HepG2 (cell line): ENCODE measurements around the gene PPIL6. TPM values are rescaled to one million over a fixed set of nuclear protein-coding genes. Genes with fewer than 3 reads are reported as not detected.
A peak's percentile ranks its signal among the peaks of the same experiment; 100 is the strongest.

Experiments used
- ATAC-seq: fragments of 200-7000 bp; cut with Tn5 transposase; 3 replicates; pipeline ENCODE4 v1.9.1; 2020; ENCODE audit warnings: mild to moderate bottlenecking, moderate library complexity
- BruUV-seq: library from RNA; stranded (reverse); fragments of 400-500 nt; replicated peaks from 2 replicates; lab custom pipeline; 2021; lab: Mats Ljungman, UMichigan
- CTCF ChIA-PET: fragments of 300-600 bp; formaldehyde crosslinking; extraction: SDS; loops from one replicate; lab custom pipeline; 2021; ENCODE audit warnings: low total read pairs, inconsistent platforms, low intra/inter-chr PET ratio; lab: Yijun Ruan, JAX
- POLR2A ChIA-PET: fragments of 350-600 bp; sonication (Branson Sonifier 250); formaldehyde crosslinking; loops from one replicate; lab custom pipeline; 2020; ENCODE audit warnings: antibody characterized with exemption, inconsistent platforms; lab: Yijun Ruan, JAX
- DNase-seq: peaks from one replicate; pipeline ENCODE4 v3.0.0-alpha.2; 2015; ENCODE audit warnings: low spot score
- FAIRE-seq: peaks from 3 replicates; lab custom pipeline; 2011; peaks lifted over from hg19 to GRCh38; lab: Jason Lieb, UNC
- H2AFZ ChIP-seq: one replicate; pipeline ENCODE4 v1.6.1; 2011; ENCODE audit warnings: low read length, inconsistent platforms
- H3K27ac ChIP-seq: fragments of 300-600 bp; 3 replicates; pipeline ENCODE4 v1.8.0; 2011; ENCODE audit warnings: mixed run types, mild to moderate bottlenecking, mixed read lengths, low read length, inconsistent platforms; ENCODE audit not compliant: insufficient read depth; ENCODE audit errors: extremely low read length
- H3K27me3 ChIP-seq, 2 experiments: fragments of 200-600 bp in 1 of 2; 2 replicates in 1 of 2; 3 replicates in 1 of 2; pipeline versions ENCODE4 v1.6.0 to v1.8.0; 2011; ENCODE audit warnings: low read length in 2 of 2, mild to moderate bottlenecking in 2 of 2, moderate library complexity in 2 of 2, inconsistent platforms in 1 of 2; ENCODE audit not compliant: insufficient read depth in 2 of 2, control insufficient read depth in 1 of 2
- H3K36me3 ChIP-seq, 2 experiments: fragments of 200-600 bp in 1 of 2; replicated peaks in 1 of 2; 2 replicates in 1 of 2; 3 replicates in 1 of 2; pipeline versions ENCODE4 v1.5.1 to v1.8.0; 2011; ENCODE audit warnings: low read length in 2 of 2, inconsistent platforms in 1 of 2; ENCODE audit not compliant: insufficient read depth in 2 of 2, control insufficient read depth in 1 of 2
- H3K4me1 ChIP-seq: 2 replicates; pipeline ENCODE4 v1.5.1; 2012; ENCODE audit warnings: low read length, inconsistent platforms; ENCODE audit not compliant: insufficient read depth
- H3K4me2 ChIP-seq: 2 replicates; pipeline ENCODE4 v1.6.0; 2011; ENCODE audit warnings: low read depth, low read length, inconsistent platforms
- H3K4me3 ChIP-seq, 3 experiments: fragments of 200-600 bp in 1 of 3; sonication (generic), shearing (Covaris generic) in 1 of 3; replicated peaks in 1 of 3; 2 replicates each; pipeline ENCODE4 v1.5.1; 2011 to 2016; ENCODE audit warnings: low read length in 3 of 3, inconsistent platforms in 2 of 3, low read depth in 2 of 3, mild to moderate bottlenecking in 2 of 3, control low read depth in 1 of 3, mixed read lengths in 1 of 3; ENCODE audit not compliant: insufficient read depth in 1 of 3
- H3K79me2 ChIP-seq: one replicate; pipeline ENCODE4 v1.6.1; 2011; ENCODE audit warnings: low read length, inconsistent platforms; ENCODE audit not compliant: insufficient read depth
- H3K9ac ChIP-seq: 2 replicates; pipeline ENCODE4 v1.6.0; 2011; ENCODE audit warnings: mild to moderate bottlenecking, low read depth, low read length, inconsistent platforms; ENCODE audit not compliant: insufficient read depth
- H3K9me3 ChIP-seq: 2 replicates; pipeline ENCODE4 v1.5.1; 2012; ENCODE audit warnings: mild to moderate bottlenecking, low read length
- H4K20me1 ChIP-seq: 2 replicates; pipeline ENCODE4 v1.6.0; 2011; ENCODE audit warnings: inconsistent platforms, mild to moderate bottlenecking, low read length, moderate library complexity; ENCODE audit not compliant: insufficient read depth
- ARHGAP35 ChIP-seq: sonication (generic); formaldehyde crosslinking; IDR thresholded peaks from 2 replicates; pipeline ENCODE4 v1.9.0; 2022; ENCODE audit warnings: mild to moderate bottlenecking, inconsistent platforms, moderate library complexity, missing genetic modification reagents, borderline replicate concordance
- KAT8 ChIP-seq: IDR thresholded peaks from 2 replicates; pipeline ENCODE4 v1.6.1; 2016; ENCODE audit warnings: missing genetic modification reagents, missing compliant biosample characterization
- NKX3-1 ChIP-seq: sonication (generic); formaldehyde crosslinking; IDR thresholded peaks from 2 replicates; pipeline ENCODE4 v1.5.0; 2020; ENCODE audit warnings: missing genetic modification reagents
- PAF1 ChIP-seq: IDR thresholded peaks from 2 replicates; pipeline ENCODE4 v1.6.1; 2016; ENCODE audit warnings: missing genetic modification reagents, missing compliant biosample characterization
- SAP130 ChIP-seq: IDR thresholded peaks from 2 replicates; pipeline ENCODE4 v1.6.1; 2016; ENCODE audit warnings: low read depth
- TSC22D2 ChIP-seq: sonication (generic); formaldehyde crosslinking; IDR thresholded peaks from 2 replicates; pipeline ENCODE4 v1.5.1; 2020; ENCODE audit warnings: missing genetic modification reagents, mild to moderate bottlenecking, borderline replicate concordance
- ZNF138 ChIP-seq: sonication (generic); formaldehyde crosslinking; IDR thresholded peaks from 2 replicates; pipeline ENCODE4 v1.5.0; 2020; ENCODE audit warnings: mild to moderate bottlenecking, low read depth, missing genetic modification reagents
- ZNF331 ChIP-seq: sonication (generic); formaldehyde crosslinking; IDR thresholded peaks from 2 replicates; pipeline ENCODE4 v1.4.0; 2020; ENCODE audit warnings: missing genetic modification reagents
- WGBS: methylation state at CpG from one replicate; pipeline ENCODE4 v1.1.6; 2017; ENCODE audit warnings: low lambda C conversion rate; 5-methylcytosine and 5-hydroxymethylcytosine counted together
- in situ Hi-C: cut with HindIII; loops from 2 replicates; pipeline ENCODE4 v1.10.0; 2017; ENCODE audit warnings: low pct_unique_long_range_greater_than_20kb; ENCODE audit not compliant: extremely low pct_ligation_motif_present
- intact Hi-C: fragments of 100-400 bp; cut with micrococcal nuclease; formaldehyde crosslinking; loops from one replicate; pipeline ENCODE4 v1.10.0; 2022; ENCODE audit not compliant: unreplicated experiment
- polyA plus RNA-seq, 8 experiments: library from polyadenylated mRNA; depleted of rRNA in 3 of 8; stranded (reverse) in 7 of 8; unstranded in 1 of 8; fragments of >200 nt; fragmentation: Illumina TruSeq in 4 of 8; extraction: Trizol in 4 of 8; gene quantifications; 2 replicates each; pipeline versions ENCODE4 v1.2.1 to v1.2.3, GENCODE V29; 2011 to 2016; ENCODE audit warnings: low read depth in 4 of 8, missing spikeins in 1 of 8, mixed read lengths in 1 of 8; ENCODE audit not compliant: insufficient read depth in 1 of 8
- total RNA-seq, 5 experiments: library from RNA; depleted of rRNA; stranded (reverse); fragments of >200 nt; fragmentation: Illumina TruSeq; extraction: Trizol; gene quantifications; 2 replicates each; pipeline ENCODE4 v1.2.3, GENCODE V29; 2016; ENCODE audit warnings: low read depth in 1 of 5
- TF ChIP-seq, protein P1 (sequence below): sonication (generic); formaldehyde crosslinking; IDR thresholded peaks from 2 replicates; pipeline ENCODE4 v1.9.0; 2022; ENCODE audit warnings: low read depth, missing genetic modification reagents
- TF ChIP-seq, protein P2 (sequence below), 2 experiments: sonication (generic) in 1 of 2; formaldehyde crosslinking in 1 of 2; IDR thresholded peaks; 2 replicates each; pipeline versions ENCODE4 v1.5.1 to v1.6.1; 2011 to 2020; ENCODE audit warnings: borderline replicate concordance in 1 of 2, low read depth in 1 of 2, low read length in 1 of 2, mild to moderate bottlenecking in 1 of 2, missing genetic modification reagents in 1 of 2, moderate library complexity in 1 of 2
- TF ChIP-seq, protein P3 (sequence below): sonication (generic); formaldehyde crosslinking; IDR thresholded peaks from 2 replicates; pipeline ENCODE4 v1.5.0; 2020; ENCODE audit warnings: mild to moderate bottlenecking, missing genetic modification reagents, borderline replicate concordance
- TF ChIP-seq, protein P4 (sequence below): sonication (generic); formaldehyde crosslinking; IDR thresholded peaks from 2 replicates; pipeline ENCODE4 v1.8.1; 2023; ENCODE audit warnings: mild to moderate bottlenecking, moderate library complexity, missing genetic modification reagents

Gene PPIL6
- total and polyA plus RNA-seq, 2 of the 13 experiments (the other 11 are each of a cell fraction or from before 2014, with no cell fraction given), result 0.22 to 0.46 TPM

DNA sequence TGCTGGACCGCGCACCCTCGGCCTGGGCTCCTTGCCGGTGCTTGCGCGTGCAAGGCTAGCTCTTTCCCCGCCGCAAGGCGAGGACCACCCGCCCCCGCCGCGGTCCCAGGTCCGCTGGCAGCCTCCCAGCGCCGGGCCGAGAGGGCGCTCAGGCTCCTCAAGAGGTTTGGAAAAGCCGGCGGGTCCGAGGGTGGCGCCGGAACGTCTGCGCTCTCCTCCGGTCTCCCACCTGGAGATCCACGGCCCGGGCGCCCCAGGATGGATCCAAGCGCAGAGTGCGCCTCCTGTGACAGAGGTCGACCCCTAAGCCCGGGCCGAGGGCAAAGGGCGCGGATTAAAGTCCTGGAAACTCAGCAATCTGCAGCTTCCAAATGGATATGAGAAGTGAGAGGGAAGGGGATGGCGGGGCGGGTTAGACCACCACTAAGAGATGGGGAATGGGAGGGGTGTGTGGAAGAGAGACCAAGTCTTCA lies 15.7 kb upstream of the PPIL6 start:
- H3K27ac ChIP-seq, result no peak overlapping the region
- DNase-seq (no peak), ATAC-seq (peak; percentile 27; the same call in 2 of the 3 replicates), FAIRE-seq (no peak)
- WGBS, result 9% methylated on average over 32 of the region's 38 CpGs
- H3K4me1 ChIP-seq, result peaks cover 20% of the 10 kb centered on the region
- H3K9me3 ChIP-seq, result no peaks in the 10 kb centered on the region
- intact Hi-C loops (loop anchor here (5.0 kb wide), 1 partner anchor 269 kb away; no protein-coding TSS in a partner anchor), in situ Hi-C loops (no loop called here)
- no peaks in the 10 kb centered on the region for H3K27me3 ChIP-seq
- H3K36me3 ChIP-seq, result no peaks in the 10 kb centered on the region; a peak in 1 of 5 replicates
- ChIA-PET CTCF (no interaction called here), POLR2A (interaction anchor here (0.6 to 5.4 kb wide), 2 partner anchors 13 to 15 kb away, joined by 3 to 22 read pairs; partner anchors contain the start of genes PPIL6 and SMPD2)
- H3K4me2 ChIP-seq, result peak overlapping the region; percentile 77
- H2AFZ ChIP-seq, result no peak overlapping the region
- peak overlapping the region; percentile 54; the same call in 1 of the 2 replicates for H3K9ac ChIP-seq
- H4K20me1 ChIP-seq, result no peaks in the 10 kb centered on the region
- peak overlapping the region; percentile 66 to 92 (median 90) for H3K4me3 ChIP-seq
- H3K79me2 ChIP-seq, result no peaks in the 10 kb centered on the region
- BruUV-seq, result no TSS peak
- peak; percentile 6; the same call in 1 of the 2 replicates for TF ChIP-seq SAP130 (CRISPR knock-in tag)
- TF ChIP-seq ARHGAP35, result no peak
- TF ChIP-seq NKX3-1 (CRISPR knock-in tag), result no peak
- TF ChIP-seq, protein P1, sequence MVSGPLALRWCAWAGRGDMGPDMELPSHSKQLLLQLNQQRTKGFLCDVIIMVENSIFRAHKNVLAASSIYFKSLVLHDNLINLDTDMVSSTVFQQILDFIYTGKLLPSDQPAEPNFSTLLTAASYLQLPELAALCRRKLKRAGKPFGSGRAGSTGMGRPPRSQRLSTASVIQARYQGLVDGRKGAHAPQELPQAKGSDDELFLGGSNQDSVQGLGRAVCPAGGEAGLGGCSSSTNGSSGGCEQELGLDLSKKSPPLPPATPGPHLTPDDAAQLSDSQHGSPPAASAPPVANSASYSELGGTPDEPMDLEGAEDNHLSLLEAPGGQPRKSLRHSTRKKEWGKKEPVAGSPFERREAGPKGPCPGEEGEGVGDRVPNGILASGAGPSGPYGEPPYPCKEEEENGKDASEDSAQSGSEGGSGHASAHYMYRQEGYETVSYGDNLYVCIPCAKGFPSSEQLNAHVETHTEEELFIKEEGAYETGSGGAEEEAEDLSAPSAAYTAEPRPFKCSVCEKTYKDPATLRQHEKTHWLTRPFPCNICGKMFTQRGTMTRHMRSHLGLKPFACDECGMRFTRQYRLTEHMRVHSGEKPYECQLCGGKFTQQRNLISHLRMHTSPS (CRISPR knock-in tag), result no peak
- TF ChIP-seq, protein P2, sequence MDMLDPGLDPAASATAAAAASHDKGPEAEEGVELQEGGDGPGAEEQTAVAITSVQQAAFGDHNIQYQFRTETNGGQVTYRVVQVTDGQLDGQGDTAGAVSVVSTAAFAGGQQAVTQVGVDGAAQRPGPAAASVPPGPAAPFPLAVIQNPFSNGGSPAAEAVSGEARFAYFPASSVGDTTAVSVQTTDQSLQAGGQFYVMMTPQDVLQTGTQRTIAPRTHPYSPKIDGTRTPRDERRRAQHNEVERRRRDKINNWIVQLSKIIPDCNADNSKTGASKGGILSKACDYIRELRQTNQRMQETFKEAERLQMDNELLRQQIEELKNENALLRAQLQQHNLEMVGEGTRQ (IDR thresholded peaks at IDR 0.05; ENCODE audit: low read depth, low read length), result no peak
- TF ChIP-seq, protein P2 (CRISPR knock-in tag; IDR thresholded peaks at IDR 0.05; ENCODE audit: borderline replicate concordance), result no peak
- TF ChIP-seq TSC22D2, result no peak
- no peak for TF ChIP-seq ZNF138 (CRISPR knock-in tag)
- TF ChIP-seq, protein P3, sequence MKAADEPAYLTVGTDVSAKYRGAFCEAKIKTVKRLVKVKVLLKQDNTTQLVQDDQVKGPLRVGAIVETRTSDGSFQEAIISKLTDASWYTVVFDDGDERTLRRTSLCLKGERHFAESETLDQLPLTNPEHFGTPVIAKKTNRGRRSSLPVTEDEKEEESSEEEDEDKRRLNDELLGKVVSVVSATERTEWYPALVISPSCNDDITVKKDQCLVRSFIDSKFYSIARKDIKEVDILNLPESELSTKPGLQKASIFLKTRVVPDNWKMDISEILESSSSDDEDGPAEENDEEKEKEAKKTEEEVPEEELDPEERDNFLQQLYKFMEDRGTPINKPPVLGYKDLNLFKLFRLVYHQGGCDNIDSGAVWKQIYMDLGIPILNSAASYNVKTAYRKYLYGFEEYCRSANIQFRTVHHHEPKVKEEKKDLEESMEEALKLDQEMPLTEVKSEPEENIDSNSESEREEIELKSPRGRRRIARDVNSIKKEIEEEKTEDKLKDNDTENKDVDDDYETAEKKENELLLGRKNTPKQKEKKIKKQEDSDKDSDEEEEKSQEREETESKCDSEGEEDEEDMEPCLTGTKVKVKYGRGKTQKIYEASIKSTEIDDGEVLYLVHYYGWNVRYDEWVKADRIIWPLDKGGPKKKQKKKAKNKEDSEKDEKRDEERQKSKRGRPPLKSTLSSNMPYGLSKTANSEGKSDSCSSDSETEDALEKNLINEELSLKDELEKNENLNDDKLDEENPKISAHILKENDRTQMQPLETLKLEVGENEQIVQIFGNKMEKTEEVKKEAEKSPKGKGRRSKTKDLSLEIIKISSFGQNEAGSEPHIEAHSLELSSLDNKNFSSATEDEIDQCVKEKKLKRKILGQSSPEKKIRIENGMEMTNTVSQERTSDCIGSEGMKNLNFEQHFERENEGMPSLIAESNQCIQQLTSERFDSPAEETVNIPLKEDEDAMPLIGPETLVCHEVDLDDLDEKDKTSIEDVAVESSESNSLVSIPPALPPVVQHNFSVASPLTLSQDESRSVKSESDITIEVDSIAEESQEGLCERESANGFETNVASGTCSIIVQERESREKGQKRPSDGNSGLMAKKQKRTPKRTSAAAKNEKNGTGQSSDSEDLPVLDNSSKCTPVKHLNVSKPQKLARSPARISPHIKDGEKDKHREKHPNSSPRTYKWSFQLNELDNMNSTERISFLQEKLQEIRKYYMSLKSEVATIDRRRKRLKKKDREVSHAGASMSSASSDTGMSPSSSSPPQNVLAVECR (CRISPR knock-in tag), result peak; percentile 3; the same call in 1 of the 2 replicates
- no peak for TF ChIP-seq KAT8 (CRISPR knock-in tag)
- no peak for TF ChIP-seq PAF1
- TF ChIP-seq, protein P4, sequence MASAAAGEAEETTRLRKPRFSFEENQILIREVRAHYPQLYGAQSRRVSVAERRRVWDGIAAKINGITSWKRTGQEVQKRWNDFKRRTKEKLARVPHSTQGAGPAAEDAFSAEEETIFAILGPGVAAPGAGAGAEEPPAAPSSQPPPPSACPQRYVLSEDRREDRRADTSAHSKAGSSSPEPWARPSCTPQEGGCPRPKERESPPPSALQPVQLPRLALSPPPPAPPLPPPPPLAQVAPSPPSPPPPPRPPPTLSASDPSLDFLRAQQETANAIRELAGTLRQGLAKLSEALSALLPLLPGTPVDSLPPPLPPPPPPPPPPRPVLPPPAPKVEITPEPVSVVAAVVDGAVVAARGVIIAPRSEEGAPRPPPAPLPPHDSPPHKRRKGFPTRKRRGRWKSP, result peak; percentile 51; the same call in 1 of the 2 replicates
- TF ChIP-seq ZNF331 (CRISPR knock-in tag), result 0 out of 2 replicates have a peak, but pooled peaks have one; percentile 3
